ENCODE results near the gene UQCRFS1.

UQCRFS1 gene

GRCh38 chr19:29212648-29213573, at the start of gene UQCRFS1:
TSS of gene UQCRFS1 (minus strand) at chr19:29213151. CDS start at chr19:29213118, 33 bp downstream.
- Histone ChIP-seq H3K9me3 (ENCODE audit: insufficient read depth, low read length) (peaks cover 4% of the 10 kb centered on the region; the same call in 1 of the 2 replicates), H3K36me3 (ENCODE audit: insufficient read depth, insufficient read length, low read length) (peaks cover 25% of the 10 kb centered on the region), H3K9ac (ENCODE audit: insufficient read length, low read depth) (peak within 1 kb of the TSS; percentile 94), H3K4me3 (ENCODE audit: insufficient read length, low read depth) (peak within 1 kb of the TSS; percentile 92), H3K4me1 (ENCODE audit: insufficient read depth, insufficient read length) (no peaks in the 10 kb centered on the region), H3K27me3 (ENCODE audit: insufficient read depth, insufficient read length) (no peaks in the 10 kb centered on the region)
- no peak for TF ChIP-seq ZNF274 (IDR thresholded peaks at IDR 0.05; ENCODE audit: low read depth, low read length)
- TF ChIP-seq YY1 (IDR thresholded peaks at IDR 0.05; ENCODE audit: insufficient read depth, insufficient read length), result no peak
- no peak for TF ChIP-seq SUZ12 (IDR thresholded peaks at IDR 0.05; ENCODE audit: extremely low read depth, insufficient read depth, insufficient read length)
- peak; percentile 93 for DNase-seq (ENCODE audit: low read depth, low spot score)

GRCh38 chr19:29262085-29262484, 49.1 kb upstream of the UQCRFS1 start:
- no peak for DNase-seq (ENCODE audit: low read depth, low spot score)
- TF ChIP-seq SUZ12 (IDR thresholded peaks at IDR 0.05; ENCODE audit: extremely low read depth, insufficient read depth, insufficient read length) (no peak), ZNF274 (IDR thresholded peaks at IDR 0.05; ENCODE audit: low read depth, low read length) (no peak), YY1 (IDR thresholded peaks at IDR 0.05; ENCODE audit: insufficient read depth, insufficient read length) (no peak)
- H3K27me3 ChIP-seq (ENCODE audit: insufficient read depth, insufficient read length), result no peaks in the 10 kb centered on the region

GRCh38 chr19:29260477-29261317, 47.7 kb upstream of the UQCRFS1 start:
- H3K4me1 ChIP-seq (ENCODE audit: insufficient read depth, insufficient read length), result no peaks in the 10 kb centered on the region
- no peak overlapping the region for H3K4me3 ChIP-seq (ENCODE audit: insufficient read length, low read depth)
- peaks cover 20% of the 10 kb centered on the region; the same call in 1 of the 2 replicates for H3K9me3 ChIP-seq (ENCODE audit: insufficient read depth, low read length)
- no peaks in the 10 kb centered on the region for H3K27me3 ChIP-seq (ENCODE audit: insufficient read depth, insufficient read length)
- peak; percentile 63 for DNase-seq (ENCODE audit: low read depth, low spot score)
- no peak for TF ChIP-seq YY1 (IDR thresholded peaks at IDR 0.05; ENCODE audit: insufficient read depth, insufficient read length)
- TF ChIP-seq ZNF274 (IDR thresholded peaks at IDR 0.05; ENCODE audit: low read depth, low read length), result no peak
- TF ChIP-seq SUZ12 (IDR thresholded peaks at IDR 0.05; ENCODE audit: extremely low read depth, insufficient read depth, insufficient read length), result no peak
- no peak overlapping the region for H3K9ac ChIP-seq (ENCODE audit: insufficient read length, low read depth)
- H3K36me3 ChIP-seq (ENCODE audit: insufficient read depth, insufficient read length, low read length), result no peaks in the 10 kb centered on the region

More at GRCh38 chr19:29262085-29262484, 49.1 kb upstream of the UQCRFS1 start:
- Histone ChIP-seq H3K4me1 (ENCODE audit: insufficient read depth, insufficient read length) (no peaks in the 10 kb centered on the region), H3K4me3 (ENCODE audit: insufficient read length, low read depth) (no peak overlapping the region), H3K9ac (ENCODE audit: insufficient read length, low read depth) (no peak overlapping the region), H3K36me3 (ENCODE audit: insufficient read depth, insufficient read length, low read length) (no peaks in the 10 kb centered on the region), H3K9me3 (ENCODE audit: insufficient read depth, low read length) (peaks cover 20% of the 10 kb centered on the region; the same call in 1 of the 2 replicates)

GRCh38 chr19:29259867-29260281, 46.9 kb upstream of the UQCRFS1 start:
- Histone ChIP-seq H3K9ac (ENCODE audit: insufficient read length, low read depth) (no peak overlapping the region), H3K27me3 (ENCODE audit: insufficient read depth, insufficient read length) (no peaks in the 10 kb centered on the region), H3K4me1 (ENCODE audit: insufficient read depth, insufficient read length) (no peaks in the 10 kb centered on the region), H3K4me3 (ENCODE audit: insufficient read length, low read depth) (no peak overlapping the region), H3K36me3 (ENCODE audit: insufficient read depth, insufficient read length, low read length) (no peaks in the 10 kb centered on the region), H3K9me3 (ENCODE audit: insufficient read depth, low read length) (peaks cover 20% of the 10 kb centered on the region; the same call in 1 of the 2 replicates)
- no peak for DNase-seq (ENCODE audit: low read depth, low spot score)
- TF ChIP-seq SUZ12 (IDR thresholded peaks at IDR 0.05; ENCODE audit: extremely low read depth, insufficient read depth, insufficient read length), result no peak
- no peak for TF ChIP-seq ZNF274 (IDR thresholded peaks at IDR 0.05; ENCODE audit: low read depth, low read length)
- TF ChIP-seq YY1 (IDR thresholded peaks at IDR 0.05; ENCODE audit: insufficient read depth, insufficient read length), result no peak

GRCh38 chr19:29259153-29259552, 46.2 kb upstream of the UQCRFS1 start:
- no peaks in the 10 kb centered on the region for H3K4me1 ChIP-seq (ENCODE audit: insufficient read depth, insufficient read length)
- no peak for DNase-seq (ENCODE audit: low read depth, low spot score)
- H3K36me3 ChIP-seq (ENCODE audit: insufficient read depth, insufficient read length, low read length), result no peaks in the 10 kb centered on the region
- H3K4me3 ChIP-seq (ENCODE audit: insufficient read length, low read depth), result no peak overlapping the region
- TF ChIP-seq ZNF274 (IDR thresholded peaks at IDR 0.05; ENCODE audit: low read depth, low read length) (no peak), SUZ12 (IDR thresholded peaks at IDR 0.05; ENCODE audit: extremely low read depth, insufficient read depth, insufficient read length) (no peak), YY1 (IDR thresholded peaks at IDR 0.05; ENCODE audit: insufficient read depth, insufficient read length) (no peak)
- H3K9me3 ChIP-seq (ENCODE audit: insufficient read depth, low read length), result peaks cover 20% of the 10 kb centered on the region; the same call in 1 of the 2 replicates
- H3K9ac ChIP-seq (ENCODE audit: insufficient read length, low read depth), result no peak overlapping the region
- no peaks in the 10 kb centered on the region for H3K27me3 ChIP-seq (ENCODE audit: insufficient read depth, insufficient read length)

GRCh38 chr19:29256516-29256915, 43.6 kb upstream of the UQCRFS1 start:
- Histone ChIP-seq H3K36me3 (ENCODE audit: insufficient read depth, insufficient read length, low read length) (no peaks in the 10 kb centered on the region), H3K9me3 (ENCODE audit: insufficient read depth, low read length) (peaks cover 20% of the 10 kb centered on the region; the same call in 1 of the 2 replicates), H3K4me1 (ENCODE audit: insufficient read depth, insufficient read length) (no peaks in the 10 kb centered on the region), H3K4me3 (ENCODE audit: insufficient read length, low read depth) (no peak overlapping the region), H3K9ac (ENCODE audit: insufficient read length, low read depth) (no peak overlapping the region), H3K27me3 (ENCODE audit: insufficient read depth, insufficient read length) (no peaks in the 10 kb centered on the region)
- no peak for TF ChIP-seq SUZ12 (IDR thresholded peaks at IDR 0.05; ENCODE audit: extremely low read depth, insufficient read depth, insufficient read length)
- TF ChIP-seq ZNF274 (IDR thresholded peaks at IDR 0.05; ENCODE audit: low read depth, low read length), result no peak
- no peak for TF ChIP-seq YY1 (IDR thresholded peaks at IDR 0.05; ENCODE audit: insufficient read depth, insufficient read length)
- DNase-seq (ENCODE audit: low read depth, low spot score), result no peak

All from NT2/D1 (cell line).